HG03342 (cell line): ENCODE results near the gene ITGB6.
A peak's percentile ranks its signal among the peaks of the same experiment; 100 is the strongest.

Source experiments
- ATAC-seq: cut with Tn5 transposase; IDR thresholded peaks from one replicate; pipeline ENCODE4 v1.9.1; 2021; ENCODE audit warnings: mild to moderate bottlenecking, moderate library complexity; ENCODE audit not compliant: unreplicated experiment

Gene ITGB6, protein sequence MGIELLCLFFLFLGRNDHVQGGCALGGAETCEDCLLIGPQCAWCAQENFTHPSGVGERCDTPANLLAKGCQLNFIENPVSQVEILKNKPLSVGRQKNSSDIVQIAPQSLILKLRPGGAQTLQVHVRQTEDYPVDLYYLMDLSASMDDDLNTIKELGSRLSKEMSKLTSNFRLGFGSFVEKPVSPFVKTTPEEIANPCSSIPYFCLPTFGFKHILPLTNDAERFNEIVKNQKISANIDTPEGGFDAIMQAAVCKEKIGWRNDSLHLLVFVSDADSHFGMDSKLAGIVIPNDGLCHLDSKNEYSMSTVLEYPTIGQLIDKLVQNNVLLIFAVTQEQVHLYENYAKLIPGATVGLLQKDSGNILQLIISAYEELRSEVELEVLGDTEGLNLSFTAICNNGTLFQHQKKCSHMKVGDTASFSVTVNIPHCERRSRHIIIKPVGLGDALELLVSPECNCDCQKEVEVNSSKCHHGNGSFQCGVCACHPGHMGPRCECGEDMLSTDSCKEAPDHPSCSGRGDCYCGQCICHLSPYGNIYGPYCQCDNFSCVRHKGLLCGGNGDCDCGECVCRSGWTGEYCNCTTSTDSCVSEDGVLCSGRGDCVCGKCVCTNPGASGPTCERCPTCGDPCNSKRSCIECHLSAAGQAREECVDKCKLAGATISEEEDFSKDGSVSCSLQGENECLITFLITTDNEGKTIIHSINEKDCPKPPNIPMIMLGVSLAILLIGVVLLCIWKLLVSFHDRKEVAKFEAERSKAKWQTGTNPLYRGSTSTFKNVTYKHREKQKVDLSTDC

DNA sequence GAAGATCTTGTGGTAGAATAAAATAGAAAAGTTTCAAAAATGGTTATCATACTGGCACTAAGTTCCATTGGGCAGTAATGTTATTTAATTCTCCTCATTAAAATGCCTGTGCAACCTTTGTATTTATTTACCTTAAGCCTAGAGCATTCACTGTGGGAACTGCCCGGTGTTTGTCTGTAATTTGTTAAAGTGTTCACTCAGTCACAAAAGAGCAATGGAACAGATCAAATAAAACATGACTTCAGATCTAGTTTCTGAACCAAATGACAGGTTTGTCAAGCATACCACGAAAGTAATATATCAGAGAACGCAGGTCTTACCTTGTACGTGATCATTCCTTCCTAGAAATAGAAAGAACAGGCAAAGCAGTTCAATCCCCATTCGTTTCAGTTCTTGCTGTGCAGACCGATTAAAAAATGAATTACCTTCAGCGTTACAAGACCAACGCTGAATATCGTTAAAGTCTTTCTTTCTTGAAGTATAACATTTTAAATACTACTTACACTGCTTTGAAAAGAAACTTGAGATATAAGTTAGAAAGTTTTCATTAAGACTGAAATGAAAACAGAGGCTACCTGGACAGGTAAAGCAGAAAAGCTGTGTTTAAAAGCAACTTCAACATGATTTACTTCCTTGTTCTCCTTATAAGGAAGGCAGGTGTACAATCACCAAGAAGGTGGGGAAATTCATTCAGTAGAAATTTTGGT lies at the start of gene ITGB6:
Gene ITGB6, minus strand, starts transcription at position 590 of the 707 bp plus-strand sequence. Its CDS starts 209 bp downstream, at position 381.
- ATAC-seq = no peak

DNA sequence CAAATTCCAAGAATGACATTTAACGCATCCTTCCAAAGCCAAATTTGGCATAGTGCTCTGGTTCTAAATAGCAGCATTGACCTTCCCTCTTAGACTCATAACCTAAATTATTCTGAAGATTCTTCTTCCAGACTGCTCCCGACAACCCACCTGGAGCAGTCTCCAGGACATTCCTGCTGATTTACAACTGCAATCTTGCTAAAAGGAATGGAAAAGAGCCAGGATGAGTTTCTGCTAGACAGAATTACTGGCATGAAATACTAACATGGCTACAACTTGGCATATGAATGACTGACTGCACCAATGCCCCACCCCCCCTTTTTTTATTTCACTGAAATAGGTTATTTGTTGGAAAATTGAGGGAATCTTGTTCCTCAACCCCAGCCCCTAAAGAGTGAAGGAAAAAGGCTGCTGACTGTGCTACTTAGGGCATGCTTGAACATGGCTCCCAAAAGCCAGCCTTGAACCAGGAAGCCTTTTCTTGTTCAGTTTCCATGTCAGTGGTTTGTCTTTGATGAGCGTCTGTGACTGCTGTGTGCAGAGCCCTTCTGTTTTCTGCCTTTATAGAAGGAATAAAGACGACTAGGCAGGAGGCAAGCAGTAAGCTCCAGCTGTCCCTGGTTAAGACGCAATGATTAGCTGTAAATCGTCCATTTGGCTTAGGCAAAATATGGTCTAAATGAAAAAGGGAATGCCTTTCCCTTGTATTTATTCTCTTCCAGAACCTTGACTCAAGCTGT lies 47.4 kb upstream of the ITGB6 start:
- ATAC-seq = no peak

DNA sequence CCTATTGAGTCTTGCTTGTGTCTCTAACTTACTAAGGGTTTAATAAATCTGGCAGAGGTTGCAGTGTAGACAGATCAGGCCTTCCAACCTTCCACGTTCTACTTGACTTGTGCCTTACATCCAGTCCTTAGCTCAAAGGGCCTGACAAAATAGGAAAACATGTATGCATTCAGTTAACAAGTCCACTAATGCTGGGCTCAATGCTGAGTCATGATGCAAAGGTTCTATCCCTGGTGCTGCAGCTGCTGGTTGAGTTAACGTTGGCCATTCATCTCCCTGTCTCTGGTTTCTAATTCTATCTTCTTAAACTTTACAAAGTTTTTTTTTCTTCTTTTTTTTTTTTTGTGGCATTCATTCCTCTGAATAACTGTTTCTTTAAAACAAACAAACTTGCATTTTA lies 46.3 kb upstream of the ITGB6 start:
- no peak for ATAC-seq

DNA sequence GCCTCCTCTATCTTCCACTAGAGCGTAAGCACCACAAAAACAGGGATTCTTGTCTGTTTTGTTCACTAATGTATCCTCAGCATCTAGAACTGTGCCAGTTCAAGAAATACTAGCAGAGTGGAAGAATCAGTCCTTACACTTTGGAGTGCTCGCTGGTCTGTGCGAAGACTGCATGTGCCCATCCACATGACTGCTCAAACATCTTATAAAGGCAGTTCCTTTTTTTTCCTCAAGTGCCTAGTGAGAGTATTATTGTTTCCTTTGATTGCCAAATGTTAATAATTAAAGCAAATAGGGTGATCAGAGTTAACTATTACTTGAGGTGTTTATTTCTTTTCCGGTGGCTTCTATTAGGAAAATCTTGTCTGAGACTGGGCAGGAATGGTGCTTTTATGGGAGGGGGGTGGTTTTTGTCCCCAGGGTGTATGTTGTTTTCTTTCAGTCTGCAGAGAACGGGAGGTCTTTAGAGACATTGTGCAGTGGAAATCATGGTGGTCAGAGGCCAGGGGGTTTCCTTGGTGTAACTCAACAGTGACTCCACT lies 45.6 kb upstream of the ITGB6 start:
- ATAC-seq = no peak

DNA sequence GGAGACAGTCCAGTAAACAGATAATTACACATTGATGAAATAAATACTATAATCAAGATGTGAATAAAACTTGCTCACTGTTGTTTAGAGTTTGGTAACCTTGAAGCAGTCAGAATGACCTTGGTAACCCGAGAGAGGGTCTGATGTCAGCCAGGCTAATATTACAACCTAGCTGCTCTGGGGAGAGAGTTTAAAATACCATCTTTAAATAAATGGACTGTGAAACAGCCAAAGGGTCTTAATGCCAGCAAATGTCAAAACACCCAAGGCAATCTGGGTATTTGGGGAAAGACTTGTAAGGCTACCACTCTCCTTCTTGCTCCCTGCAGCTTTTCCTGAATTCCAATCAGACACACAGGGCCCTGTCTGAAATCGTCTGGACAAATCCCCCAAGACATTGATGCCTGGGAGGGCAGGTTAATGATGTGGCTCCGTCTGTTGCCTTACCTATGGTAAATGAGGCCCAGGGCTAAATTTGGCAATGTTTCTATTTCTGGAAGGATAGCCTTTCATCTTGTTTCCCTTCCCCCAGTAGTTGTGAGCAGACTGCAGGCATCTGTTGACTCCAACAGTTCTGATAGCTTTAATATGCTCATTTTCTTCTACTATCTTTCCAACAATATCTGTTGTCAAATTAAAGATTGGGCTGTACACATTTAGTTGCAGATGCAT lies 43.0 kb upstream of the ITGB6 start:
- ATAC-seq = no peak

DNA sequence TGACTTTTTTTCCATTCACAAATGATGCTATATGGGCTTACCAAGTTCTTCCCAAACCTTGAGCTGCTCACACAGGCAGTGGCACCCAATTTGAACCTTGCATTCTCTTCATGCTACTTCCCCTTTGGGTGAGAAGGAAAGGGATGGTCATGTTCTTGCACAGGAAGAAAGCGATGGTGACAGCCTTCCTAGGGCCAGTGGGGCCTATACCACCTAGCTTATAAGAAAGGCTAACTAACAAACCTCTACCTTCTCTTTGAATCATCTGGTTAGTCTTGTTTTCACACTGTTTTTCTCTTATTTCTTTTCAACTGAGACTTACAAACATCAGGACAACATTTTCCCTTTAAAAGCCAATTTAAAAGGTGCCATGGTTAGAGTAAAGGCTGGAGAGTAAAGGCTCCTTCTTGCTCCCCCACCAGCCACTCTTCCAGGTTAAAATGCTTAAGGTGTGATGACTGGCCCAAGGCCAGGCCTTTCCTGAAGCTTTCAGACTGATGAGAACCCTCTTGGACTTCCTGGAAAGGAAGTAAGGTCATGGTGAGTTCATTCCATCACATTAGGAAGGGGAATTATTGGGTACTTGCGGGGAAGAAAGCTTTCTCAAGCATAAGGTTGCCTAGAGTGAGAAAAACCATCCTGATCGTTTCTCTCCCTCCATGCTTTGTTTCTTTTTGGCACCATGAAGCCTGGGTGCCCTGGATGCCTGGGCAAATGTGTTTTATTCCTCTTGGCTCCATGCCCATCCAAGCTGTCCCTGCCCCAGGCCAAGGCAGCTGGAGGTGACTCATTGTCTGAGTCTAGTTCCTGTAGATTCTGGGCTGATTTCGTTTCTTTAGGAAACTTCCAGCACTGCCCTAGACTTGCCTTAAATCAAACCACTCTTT lies 41.4 kb upstream of the ITGB6 start:
- no peak for ATAC-seq

DNA sequence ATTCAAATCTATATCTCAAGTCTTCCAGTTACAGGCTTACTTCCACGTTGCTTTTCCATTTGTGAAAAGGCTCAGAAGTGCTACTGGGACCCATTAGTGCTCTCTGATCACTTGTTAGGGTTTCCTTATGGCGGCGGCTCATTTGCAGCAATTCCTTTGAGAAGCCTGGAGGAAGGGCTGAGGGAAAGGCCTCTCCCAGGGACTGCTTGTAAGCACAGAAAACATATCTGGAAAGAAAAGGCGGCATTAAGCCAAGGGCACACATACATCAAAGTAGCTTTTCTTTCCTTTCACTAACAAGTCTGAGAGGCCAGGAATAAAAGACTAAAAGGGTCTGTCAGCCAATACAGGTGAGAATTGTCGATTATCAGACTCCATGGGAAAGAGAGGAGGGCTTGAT lies 39.4 kb upstream of the ITGB6 start:
- ATAC-seq = no peak

DNA sequence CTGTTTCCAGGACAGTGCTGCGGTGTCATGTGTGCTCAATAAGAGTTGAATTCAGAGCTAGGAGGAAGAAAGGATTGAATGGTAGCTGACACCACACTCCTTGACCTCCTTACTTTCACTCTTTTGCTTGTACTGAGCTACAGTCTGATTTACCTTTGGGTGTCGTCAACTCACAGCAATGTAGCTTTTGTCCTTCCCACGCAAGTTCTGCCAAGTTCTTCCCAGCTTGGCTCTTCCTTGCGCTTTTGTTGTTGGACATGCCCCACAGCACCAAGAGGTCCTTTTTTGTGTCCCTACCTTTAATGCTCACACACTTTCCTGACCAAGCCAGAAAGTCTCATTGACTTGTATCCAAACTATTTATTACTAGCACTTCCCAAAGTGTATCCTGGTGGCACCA lies 38.3 kb upstream of the ITGB6 start:
- ATAC-seq = no peak

DNA sequence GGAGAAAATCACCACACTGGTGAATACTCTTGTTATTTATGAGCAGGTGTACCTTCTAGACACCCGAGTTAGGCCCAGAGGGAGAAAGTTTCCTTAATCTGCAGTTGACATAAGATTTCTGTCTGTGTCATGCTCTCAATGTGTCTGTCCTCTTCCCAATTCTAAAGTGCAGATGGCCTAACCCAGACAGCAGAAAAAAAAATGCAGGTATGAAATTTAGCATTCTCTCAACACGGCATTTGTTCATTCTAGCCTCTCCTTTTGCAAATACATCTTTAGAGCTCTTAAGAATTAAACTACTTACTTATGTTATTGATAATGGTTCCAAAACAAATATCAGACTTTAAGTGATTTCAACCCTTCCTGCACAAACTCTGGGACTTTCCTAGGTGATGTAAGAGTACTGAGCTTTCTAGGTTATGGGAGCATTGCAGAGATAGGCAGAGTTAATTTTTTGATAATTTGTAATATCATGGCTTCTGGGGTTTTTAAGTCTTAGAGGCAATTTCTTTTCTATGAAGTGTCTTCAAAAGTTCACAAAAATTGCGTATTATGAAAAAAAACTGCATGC lies 32.9 kb upstream of the ITGB6 start:
- ATAC-seq = no peak

DNA sequence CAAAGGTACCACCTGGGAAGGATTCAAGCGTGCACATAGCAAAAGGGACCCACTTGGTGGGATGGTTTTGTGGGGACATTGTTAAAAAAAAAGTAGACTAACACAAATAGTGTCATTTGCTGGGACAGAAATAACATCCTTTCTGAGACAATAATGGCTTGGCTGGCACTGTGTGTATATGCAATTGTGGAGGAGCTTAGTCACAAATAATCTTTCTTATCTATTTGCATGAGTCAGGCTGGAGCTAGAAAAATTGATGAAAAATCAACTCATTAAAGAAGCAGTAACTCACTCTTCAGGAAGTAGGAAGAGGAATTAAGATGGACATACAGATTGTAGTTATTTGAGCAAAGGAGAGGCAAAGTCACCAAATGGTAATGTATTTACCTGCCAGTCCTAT lies 29.5 kb upstream of the ITGB6 start:
- ATAC-seq = no peak

DNA sequence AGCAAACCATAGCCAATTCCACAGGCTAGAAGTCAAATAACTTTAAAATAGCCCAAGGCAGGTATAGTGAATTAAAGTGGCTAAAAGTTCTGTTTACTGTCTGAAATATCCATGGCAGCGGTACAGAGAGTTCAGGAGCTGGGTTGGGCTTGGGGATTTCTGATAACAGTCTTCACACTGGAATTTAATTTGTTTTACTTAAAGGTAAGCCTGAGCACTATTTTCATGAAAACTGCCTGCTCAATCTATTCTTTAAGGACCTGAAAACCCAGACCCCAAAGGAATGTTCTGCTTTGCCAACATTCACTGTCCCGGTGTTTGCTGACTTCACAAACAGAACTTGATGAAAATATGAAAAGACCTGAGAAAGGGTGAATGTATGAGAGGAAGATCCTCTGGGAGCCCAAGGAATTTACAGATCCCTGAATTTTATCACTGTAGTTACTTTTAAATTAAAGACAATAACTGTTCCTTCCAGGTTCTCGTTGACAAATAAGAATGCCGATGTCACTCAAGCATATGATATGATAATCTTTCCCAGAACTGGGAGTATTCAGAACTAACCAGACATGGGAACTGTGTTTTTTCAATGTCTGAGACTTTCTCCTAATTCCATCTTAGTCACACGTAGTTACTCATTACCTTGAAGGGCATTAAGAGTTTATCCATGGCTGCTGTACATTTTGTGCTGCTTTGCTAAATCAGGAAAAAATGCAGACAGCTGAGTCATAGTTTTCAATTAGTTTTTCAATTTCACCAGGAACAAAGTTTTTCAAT lies 28.3 kb upstream of the ITGB6 start:
- ATAC-seq = no peak

DNA sequence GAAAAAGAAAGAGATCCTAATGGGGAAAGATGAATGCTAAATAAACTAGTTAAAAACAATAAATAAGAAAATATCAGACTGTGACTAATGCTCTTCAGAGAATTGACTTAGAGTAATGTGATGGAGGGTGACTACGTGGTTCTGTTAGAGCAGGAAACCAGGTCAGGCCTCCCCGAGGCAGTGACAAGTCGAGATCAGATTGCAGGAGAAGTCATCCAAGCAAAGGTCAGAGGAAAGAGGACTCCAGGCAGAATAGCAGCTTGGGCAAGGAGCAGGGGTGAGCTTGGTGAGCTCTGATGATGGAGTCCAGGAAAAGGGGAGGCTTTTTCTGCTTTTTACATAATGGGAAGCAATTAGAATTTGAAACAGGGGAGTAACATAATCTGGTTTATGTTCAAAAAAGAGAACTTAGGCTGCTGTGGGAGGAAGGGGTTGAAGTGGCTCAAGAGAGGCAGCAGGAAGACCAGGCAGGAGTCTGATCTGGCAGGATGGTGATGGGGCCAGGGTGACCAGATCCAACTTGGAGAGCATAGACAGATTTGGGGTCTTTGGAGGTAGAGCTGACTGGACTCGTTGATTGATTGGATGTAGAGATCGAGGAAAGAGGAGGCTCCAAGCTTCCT lies 27.3 kb upstream of the ITGB6 start:
- ATAC-seq = no peak

DNA sequence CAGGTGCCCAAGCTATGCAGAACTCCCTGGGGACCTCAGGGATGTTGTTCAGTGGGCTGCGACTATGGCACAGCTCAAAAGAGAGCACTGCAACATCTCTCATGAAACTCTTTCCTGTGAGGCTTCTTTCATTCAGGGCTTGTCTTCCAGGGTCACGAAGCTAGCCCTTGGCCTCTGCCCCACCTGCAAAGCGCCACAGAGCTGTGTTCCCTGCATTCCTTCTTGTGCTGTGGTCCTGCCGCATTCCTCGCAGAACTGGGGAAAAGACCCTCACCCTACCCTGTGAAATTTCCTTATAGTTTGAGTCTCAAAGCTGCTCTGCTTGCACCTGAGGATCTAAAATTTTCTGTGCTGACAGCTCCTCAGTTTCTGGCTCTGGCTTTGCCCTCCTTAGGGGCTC lies 26.3 kb upstream of the ITGB6 start:
- ATAC-seq = no peak

DNA sequence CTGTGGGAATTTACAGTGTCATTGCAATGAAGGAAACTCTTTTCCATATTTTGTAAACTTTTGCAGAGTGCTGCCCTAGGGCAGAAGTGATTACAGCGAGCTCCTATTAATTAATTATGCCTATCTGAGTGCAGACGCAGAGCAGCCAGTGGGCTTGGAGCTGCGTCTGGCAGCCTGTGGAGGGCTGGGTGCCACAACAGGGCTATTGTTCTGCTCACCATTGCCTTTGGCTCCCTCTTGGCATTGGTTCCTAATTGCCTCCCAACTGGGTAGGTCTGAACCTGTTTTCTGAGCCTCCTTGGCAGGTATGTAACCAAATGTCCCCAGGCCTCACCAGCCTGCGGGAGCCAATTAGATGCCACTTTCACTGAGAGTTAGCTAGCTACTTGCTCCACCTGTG lies 25.6 kb upstream of the ITGB6 start:
- no peak for ATAC-seq

DNA sequence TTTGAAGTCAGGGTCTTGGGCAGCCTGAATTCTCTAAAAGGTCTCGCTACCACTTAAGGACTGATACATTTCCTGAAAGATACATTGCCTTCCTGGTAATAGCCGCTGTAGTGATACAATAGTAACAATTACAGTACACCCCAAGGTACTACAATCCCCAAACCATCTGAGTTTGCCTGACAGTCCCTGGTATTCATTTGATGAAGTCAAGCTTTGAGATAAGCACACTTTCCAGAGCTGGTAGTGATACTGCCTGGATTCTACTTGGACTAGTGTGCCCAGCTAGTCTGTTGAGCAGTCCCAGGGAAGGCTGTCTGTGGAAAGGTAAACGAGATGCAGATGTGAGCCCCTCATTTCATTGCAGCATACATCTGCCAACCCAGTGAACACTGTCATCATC lies 24.4 kb upstream of the ITGB6 start:
- ATAC-seq = peak; percentile 10

DNA sequence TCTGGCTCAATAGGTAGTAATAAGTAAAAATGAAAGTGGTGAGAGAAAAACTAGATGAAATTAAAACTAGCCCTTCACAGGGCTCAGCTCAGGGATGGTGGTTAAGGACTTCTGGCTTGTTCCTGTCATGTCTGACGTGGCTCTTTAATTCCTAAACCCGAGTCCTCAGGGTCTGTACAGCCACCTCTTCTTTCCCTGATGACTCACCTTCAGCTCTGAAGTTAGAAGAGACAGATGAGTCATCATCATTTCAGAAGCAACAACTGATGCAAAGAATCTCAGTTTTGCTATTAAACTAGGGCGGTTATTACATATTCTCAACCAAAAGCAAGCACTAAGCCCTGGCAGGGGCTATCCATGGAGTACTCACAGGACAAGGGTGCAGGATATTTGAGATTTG lies 24.0 kb upstream of the ITGB6 start:
- ATAC-seq = peak; percentile 95

DNA sequence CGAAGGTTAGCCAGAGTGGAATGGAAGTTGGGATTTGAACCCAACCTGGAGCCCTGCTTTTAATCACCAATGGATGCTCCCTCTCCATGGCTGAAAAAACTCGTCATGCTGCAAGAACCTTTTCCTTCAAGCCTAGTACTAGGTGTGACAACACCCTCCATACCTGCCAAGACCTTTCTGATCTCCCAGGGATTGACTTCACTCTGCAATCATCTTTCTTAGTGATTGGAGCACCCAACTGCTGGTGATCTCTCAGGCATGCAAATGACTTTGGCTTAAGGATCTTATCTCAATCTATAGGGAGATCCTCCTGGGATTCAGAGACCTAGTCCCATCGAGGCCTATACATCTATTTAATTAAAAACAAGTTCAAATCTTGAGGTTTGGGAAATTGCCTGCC lies 23.5 kb upstream of the ITGB6 start:
- ATAC-seq = no peak
